Vagina (tissue), 2 donors: Measurements from ENCODE around the gene DEGS2.

ENCODE experiments used
- CTCF ChIP-seq, 3 experiments: fragments of 450-650 bp in 2 of 3; fragments of 200-600 bp in 1 of 3; sonication (generic) in 1 of 3; IDR thresholded peaks; one replicate each; pipeline ENCODE4 v1.5.1; 2017 to 2019; ENCODE audit warnings: antibody characterized with exemption in 3 of 3, mild to moderate bottlenecking in 2 of 3, moderate library complexity in 2 of 3
- POLR2A ChIP-seq, 2 donors: fragments of 450-650 bp; IDR thresholded peaks; one replicate each; pipeline ENCODE4 v1.6.1; 2017; ENCODE audit warnings: antibody characterized with exemption in 2 of 2, mild to moderate bottlenecking in 2 of 2, moderate library complexity in 2 of 2
- POLR2AphosphoS5 ChIP-seq, 2 donors: sonication (generic); formaldehyde crosslinking; IDR thresholded peaks; one replicate each; pipeline ENCODE4 v1.9.0; 2017; ENCODE audit warnings: antibody characterized with exemption in 2 of 2, mild to moderate bottlenecking in 2 of 2, low read depth in 1 of 2; ENCODE audit not compliant: insufficient read depth in 1 of 2

DNA sequence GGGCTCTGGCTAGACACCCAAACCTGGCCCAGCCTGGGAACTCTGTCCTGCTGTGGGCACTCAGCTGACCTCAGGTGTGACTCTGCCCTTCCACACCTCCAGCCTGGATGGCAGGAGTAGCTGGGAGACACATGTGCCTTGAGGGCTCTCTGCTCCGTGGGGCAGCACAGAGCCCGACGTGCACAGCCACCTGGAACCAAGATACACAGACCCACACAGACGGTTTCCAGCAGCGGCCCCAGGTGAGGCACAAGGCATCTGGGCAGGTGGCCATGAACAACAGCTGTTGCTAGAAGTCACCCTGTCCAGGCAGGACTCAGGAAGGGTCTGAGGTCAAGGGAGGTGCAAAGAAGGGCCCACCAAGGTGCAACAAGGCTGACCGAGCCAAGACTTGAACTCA lies 5.9 kb downstream of the DEGS2 start:
- TF ChIP-seq POLR2A (IDR thresholded peaks at IDR 0.05) (no peak), CTCF (IDR thresholded peaks at IDR 0.05) (no peak), POLR2AphosphoS5 (IDR thresholded peaks at IDR 0.05; ENCODE audit: insufficient read depth in 1 of 2, low read depth in 1 of 2) (no peak)
